ENCODE results near the gene FMNL2.

FMNL2 gene

GRCh38 chr2:152427902-152428301 lies 92.9 kb downstream of the FMNL2 start:
- DNase-seq: no peak

DNA sequence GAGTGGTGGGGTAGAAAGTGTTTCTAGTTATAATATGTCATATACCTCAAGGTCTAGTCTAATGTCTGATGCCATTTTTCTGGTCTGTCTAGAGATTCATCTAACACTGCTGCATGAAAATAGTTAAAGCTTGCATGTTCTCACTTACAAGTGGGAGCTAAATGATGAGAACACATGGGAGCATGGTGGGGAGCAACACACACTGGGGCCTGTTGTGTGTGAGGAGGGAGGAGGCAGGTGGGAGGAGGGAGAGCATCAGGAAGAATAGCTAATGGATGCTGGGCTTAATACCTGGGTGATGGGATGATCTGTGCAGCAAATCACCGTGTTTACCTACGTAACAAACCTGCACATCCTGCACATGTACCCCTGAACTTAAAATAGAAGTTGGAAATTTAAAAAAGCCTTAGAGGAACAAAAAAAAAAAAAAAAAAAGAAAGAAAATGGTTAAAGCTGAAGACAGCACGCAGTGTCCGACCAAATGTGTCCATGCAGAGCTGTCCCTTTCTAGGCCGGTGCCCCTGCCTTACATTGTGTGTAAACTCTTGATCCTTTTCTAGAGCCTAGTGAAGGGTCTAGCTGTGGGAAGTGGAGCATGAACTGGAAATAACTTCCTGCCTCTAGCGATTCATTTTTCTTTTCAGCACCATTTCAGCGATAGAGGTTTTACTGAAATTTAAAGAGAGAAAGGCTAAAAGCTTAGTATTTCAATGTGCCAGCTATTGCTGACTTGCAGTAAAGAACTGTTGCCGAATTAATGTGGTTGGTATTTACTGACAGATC lies 94.0 kb downstream of the FMNL2 start:
- no peak for DNase-seq

- no peak for DNase-seq
Observed at GRCh38 chr2:152430876-152431275, 95.9 kb downstream of the FMNL2 start.

DNA sequence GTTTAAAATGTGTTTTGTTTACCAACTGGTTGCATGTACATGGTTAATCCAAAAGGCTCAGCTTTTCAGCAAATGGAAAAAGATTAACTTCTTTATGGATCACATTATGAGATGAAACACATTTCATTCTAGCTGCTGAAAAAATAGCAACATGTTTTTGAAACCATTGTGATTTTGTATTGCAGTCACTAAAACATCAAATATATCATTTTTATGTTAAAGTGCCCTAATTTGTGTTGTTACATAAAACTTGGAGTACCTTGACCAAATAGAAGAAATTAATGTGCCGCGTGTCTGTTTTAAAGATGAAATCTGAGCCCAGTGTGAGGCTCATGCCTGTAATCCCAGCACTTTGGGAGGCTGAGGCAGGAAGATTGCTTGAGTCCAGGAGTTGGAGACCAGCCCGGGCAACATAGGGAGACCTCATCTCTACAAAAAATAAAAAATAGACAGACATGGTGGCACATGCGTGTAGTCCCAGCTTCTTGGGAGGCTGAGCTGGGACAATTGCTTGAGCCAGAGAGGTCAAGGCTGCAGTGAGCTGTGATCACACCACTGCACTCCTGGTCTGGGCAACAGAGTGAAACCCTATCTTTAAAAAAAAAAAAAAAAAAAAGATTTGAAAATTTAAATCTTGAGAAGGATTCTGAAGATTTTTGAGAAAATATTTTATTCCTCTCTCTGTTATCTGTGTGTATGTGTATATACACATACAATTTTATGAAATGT lies 96.6 kb downstream of the FMNL2 start:
- no peak for DNase-seq

DNA sequence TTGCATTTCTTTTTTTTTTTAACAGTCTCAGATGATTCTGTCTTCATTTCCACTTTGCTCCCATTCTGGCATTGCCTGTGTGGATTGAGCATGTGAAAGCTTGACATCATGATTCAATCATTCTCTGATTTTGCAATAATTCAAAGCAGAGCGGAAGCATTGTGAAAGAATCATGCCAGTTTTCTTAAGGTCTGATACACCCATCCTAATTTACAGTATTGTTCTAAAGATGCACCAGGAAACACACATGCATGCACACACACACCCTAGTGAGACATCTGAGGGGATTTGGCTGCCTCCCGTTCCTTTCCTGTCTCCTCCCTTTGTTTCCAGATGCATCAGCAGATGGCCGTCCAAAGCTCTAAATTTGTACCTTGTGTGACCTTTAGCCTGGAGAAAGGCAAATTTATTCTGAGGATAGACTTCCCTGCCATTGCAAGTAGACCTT lies 97.3 kb downstream of the FMNL2 start:
- DNase-seq: no peak

DNA sequence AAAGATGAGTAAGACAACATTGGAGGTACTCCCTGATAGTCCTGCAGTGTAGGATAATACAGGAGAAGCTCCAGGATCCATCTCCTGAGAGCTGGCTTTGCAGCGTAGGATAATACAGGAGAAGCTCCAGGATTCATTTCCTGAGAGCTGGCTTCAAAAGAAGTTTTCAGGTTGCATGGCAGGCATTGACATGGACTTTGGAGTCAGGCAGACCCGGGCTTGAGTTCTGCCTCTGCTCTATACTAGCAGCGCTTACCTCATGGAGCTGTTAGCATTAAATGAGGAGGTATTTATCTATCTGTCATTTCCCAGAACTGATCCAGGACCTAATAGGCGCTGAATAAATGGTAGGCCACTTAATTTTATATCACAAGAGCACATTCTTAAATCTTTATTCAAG lies 97.8 kb downstream of the FMNL2 start:
- no peak for DNase-seq

DNA sequence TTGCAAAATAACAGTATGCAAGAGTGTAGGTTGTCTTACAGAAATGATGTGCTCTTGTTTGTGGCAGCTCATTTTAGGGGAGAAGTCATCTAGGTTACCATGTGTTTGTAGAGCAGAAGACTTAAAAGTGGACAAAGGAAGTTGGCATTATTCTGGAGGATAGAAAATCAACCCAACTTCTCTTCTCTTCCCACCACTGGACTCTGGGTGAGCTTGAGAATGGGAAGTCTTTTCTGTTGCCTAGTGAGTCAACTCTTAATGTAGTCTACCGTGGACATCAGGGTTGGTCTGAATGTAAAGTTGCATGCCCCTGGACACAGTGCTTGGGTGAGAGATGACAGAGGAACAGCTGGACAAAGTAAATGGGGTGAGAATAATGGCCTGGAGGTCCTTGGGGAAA lies 98.3 kb downstream of the FMNL2 start:
- DNase-seq: no peak

DNA sequence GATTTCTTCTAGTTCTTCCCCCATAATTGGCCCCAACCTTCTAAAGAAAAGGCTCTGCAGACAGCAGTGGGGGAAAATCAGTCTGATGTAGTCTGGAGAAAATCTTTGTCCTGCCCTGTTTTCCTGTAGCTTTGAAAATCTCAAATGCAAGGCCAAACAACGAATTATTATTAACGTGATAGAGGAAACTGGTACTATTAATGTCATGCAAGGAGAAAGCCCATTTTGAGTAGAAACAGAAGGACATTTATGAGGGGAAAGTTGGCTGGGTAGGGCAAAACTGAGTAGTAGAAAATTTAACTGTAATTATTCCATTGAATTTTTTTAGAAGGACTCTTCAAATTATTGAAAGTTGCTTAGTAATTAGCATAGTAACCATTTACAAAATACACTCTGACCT lies 98.8 kb downstream of the FMNL2 start:
- DNase-seq: no peak

GRCh38 chr2:152434395-152435182 lies 99.6 kb downstream of the FMNL2 start:
- no peak for DNase-seq

GRCh38 chr2:152436148-152436547 lies 101.2 kb downstream of the FMNL2 start:
- no peak for DNase-seq

- no peak for DNase-seq
Observed at GRCh38 chr2:152437276-152438108, 102.5 kb downstream of the FMNL2 start.

DNA sequence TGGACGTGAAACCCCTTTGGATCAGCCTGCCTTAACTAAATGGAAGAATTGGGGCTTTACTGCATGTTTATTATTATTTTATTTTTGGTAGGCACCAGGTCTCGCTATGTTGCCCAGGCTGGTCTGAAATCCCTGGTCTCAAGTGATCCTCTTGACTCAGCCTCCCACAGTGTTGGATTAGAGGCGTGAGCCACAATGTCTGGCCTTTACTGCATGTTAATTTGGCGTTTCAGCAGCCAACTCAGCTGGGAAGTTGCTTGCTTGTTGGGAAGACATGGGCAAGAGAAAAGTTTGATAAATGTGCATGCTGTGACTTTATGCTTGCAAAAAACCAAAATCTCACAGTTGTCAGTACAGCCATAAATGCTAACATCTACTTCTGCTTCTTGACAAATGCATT lies 105.1 kb downstream of the FMNL2 start:
- no peak for DNase-seq

DNA sequence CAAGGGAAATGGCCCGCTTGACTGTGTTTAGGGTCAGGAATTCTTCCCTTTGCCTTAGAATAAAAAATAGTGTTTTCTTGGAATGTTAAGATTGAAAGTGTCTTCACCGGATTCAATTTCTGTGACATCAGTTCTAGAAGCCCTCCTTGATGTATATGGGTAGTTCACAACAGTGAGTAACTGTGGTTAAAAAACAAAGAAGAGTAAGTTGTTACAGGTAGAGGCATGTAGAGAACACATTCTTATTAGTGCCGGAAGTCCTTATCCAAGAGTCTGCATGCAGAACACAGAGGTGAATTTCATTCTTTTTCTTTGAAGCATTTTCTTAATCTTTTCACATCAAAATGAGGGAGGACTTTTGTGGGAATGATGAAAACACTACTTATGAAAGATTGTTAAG lies 105.5 kb downstream of the FMNL2 start:
- no peak for DNase-seq

DNA sequence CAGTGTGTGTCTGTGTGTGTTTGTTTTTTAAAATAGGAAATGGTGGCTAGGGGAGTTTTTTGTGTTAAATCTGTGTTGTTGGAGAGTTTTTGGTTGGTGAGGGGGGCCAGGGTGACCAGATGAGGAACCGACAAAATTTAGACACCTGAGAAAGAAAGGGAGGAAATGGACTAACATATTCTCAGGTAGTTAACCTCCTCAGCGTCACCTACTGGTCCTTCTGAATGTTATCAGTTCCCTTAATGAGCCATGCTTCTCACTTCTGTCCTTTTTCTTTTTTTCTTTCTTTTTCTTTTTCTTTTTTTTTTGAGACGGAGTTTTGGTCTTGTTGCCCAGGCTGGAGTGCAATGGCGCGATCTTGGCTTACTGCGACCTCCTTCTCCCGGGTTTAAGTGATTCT lies 107.0 kb downstream of the FMNL2 start:
- DNase-seq: no peak

- DNase-seq: no peak
Observed at GRCh38 chr2:152443771-152444170, 108.8 kb downstream of the FMNL2 start.

DNA sequence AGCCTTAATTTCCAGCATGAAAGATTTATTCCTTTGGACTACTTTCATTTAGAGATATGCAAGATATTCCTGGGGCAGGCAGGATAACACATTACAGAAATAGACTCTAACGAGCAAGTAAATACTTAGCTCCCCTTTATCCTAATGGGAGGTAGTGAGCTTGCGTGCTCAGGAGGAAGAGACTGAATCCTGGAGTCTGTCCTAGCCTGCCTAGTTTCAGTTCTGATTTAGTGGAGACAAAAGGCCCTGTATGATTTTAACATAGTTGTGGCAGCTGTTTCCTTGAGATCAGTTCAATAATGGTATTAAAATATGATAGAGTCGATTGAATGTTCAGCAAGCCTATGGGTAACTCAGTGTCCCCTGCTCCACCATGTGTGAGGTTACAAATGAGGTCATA lies 109.5 kb downstream of the FMNL2 start:
- DNase-seq: no peak

DNA sequence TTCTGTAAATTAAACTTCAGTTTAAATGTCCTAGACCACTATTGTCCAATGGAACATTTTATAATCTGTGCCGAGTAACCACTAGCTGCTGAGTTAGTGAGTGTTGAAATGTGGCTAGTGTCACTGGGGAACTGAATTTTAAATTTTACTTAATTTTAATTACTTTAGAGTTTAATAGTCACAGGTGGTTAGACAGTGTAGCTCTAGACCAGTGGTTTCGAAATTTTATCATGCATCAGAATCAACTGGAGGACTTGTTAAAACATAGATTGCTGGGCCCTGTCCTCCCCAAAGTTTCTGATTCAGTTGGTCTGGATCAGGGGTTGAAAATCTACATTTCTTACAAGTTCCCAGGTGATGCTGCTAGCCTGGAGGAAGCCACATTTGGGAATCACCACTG lies 110.4 kb downstream of the FMNL2 start:
- DNase-seq: no peak

GRCh38 chr2:152445791-152446201 lies 110.8 kb downstream of the FMNL2 start:
- DNase-seq: no peak

DNA sequence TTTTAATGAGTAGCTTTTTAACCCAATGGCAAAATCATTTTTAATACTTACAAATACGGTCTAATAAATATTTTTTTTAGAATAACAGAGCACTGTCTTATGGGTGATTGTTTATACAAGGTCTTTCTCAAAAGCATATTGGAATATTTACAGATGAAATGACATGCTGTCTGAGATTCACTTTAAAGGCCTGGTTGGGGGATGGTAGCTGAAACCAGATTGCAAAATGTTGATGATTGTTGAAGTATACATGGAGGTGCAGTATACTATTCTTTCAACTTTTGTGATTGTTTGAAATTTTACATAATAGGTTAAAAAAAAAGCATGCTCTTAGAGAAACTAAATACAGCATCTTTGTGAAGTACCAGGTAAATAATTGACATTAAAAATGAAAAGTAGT lies 111.2 kb downstream of the FMNL2 start:
- DNase-seq: no peak

GRCh38 chr2:152447897-152448296 lies 112.9 kb downstream of the FMNL2 start:
- DNase-seq: no peak

- no peak for DNase-seq
Observed at GRCh38 chr2:152448606-152449005, 113.6 kb downstream of the FMNL2 start.

DNA sequence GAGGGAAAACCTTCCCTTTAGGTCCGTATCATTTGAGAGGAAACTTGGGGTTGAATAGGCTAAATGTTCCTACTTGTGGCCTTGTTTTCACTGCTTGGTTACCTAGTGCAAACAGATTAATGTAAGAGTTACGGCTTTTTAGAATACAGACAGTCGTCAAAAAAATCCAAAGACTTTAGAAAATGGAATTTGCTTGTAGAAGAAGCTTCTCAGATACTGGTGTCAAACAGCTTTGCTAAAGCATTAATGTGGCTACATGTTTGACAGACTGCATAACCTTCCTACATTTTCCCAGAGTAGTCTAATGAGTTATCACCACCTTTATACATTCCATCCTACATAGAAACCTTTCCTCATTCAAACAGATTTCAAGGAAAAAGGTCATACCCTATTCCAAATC lies 114.6 kb downstream of the FMNL2 start:
- DNase-seq: no peak

DNA sequence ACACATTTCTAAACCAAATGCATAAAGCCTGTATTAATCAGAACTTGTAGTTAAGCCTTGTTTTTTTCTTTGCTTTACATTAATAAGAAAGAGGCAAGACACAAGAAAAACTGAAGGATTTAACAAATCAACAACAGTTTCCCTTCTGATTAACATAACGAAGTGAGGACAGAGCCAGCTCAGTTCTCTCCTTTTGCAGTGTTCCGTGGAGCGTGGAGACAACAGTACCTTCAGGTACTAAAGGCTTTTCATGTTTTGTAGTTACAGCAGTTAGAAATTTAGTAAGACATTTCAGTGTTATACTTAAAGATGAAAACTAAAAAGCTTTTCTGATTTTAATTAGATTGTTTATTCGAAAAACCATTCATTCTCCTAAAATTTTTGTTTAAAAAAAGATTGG lies 115.2 kb downstream of the FMNL2 start:
- DNase-seq: no peak
